Middle frontal gyrus (tissue), 1 donor: ENCODE measurements around the gene CHST5.
"Not testable (repeated sequence)": the region's sequence is repeated elsewhere in the genome, so short reads cannot be mapped to it uniquely, and the experiment has no call there.

Experiments used
- DNase-seq: peaks from one replicate; pipeline ENCODE4 v3.0.0-alpha.2; 2015; ENCODE audit warnings: low spot score; ENCODE audit errors: extremely low spot score

The CHST5 gene

GRCh38 chr16:75506574-75506973 is 29.3 kb downstream of the CHST5 start:
- DNase-seq = no peak

GRCh38 chr16:75506107-75506506 is 29.8 kb downstream of the CHST5 start:
- DNase-seq = no peak

- no peak for DNase-seq
These were observed 32.1 kb downstream of the CHST5 start for GRCh38 chr16:75503801-75504200.

GRCh38 chr16:75502916-75503605 is 32.8 kb downstream of the CHST5 start:
- no peak for DNase-seq

GRCh38 chr16:75501820-75502219 is 34.1 kb downstream of the CHST5 start:
- DNase-seq = not testable (repeated sequence)

- DNase-seq = no peak
These were observed 34.5 kb downstream of the CHST5 start for GRCh38 chr16:75501359-75501758.

- DNase-seq = not testable (repeated sequence)
These were observed 37.1 kb downstream of the CHST5 start for GRCh38 chr16:75498605-75499322.

- DNase-seq = no peak
These were observed 38.4 kb downstream of the CHST5 start for GRCh38 chr16:75497558-75497957.

GRCh38 chr16:75495076-75495674 is 40.7 kb downstream of the CHST5 start, which contains the start of gene CHST6:
Gene CHST6 (minus strand): TSS chr16:75495441. CDS start chr16:75479828, 15,613 bp downstream.
- peak; percentile 27 for DNase-seq

GRCh38 chr16:75494661-75495075 is 41.2 kb downstream of the CHST5 start:
- DNase-seq = no peak

GRCh38 chr16:75494184-75494583 is 41.7 kb downstream of the CHST5 start:
- DNase-seq = no peak

GRCh38 chr16:75491876-75492275 is 44.0 kb downstream of the CHST5 start:
- peak; percentile 56 for DNase-seq

- DNase-seq = no peak
These were observed 47.6 kb downstream of the CHST5 start for GRCh38 chr16:75488322-75488721.

GRCh38 chr16:75486676-75487313 is 49.1 kb downstream of the CHST5 start:
- no peak for DNase-seq

GRCh38 chr16:75486014-75486675 is 49.8 kb downstream of the CHST5 start:
- no peak for DNase-seq

- no peak for DNase-seq
These were observed 50.5 kb downstream of the CHST5 start for GRCh38 chr16:75485230-75486013.

- no peak for DNase-seq
These were observed 52.7 kb downstream of the CHST5 start for GRCh38 chr16:75483222-75483621.

GRCh38 chr16:75482434-75483205 is 53.3 kb downstream of the CHST5 start:
- DNase-seq = no peak

- no peak for DNase-seq
These were observed 54.4 kb downstream of the CHST5 start for GRCh38 chr16:75481475-75481874.
